ENCODE measurements around the gene BNC2.

GRCh38 chr9:16407617-16408016, 462.9 kb downstream of the BNC2 start:
- no peak for TF ChIP-seq POLR2A (IDR thresholded peaks at IDR 0.05; ENCODE audit: low read length)
- TF ChIP-seq GATA1 (IDR thresholded peaks at IDR 0.05; ENCODE audit: low read depth, low read length), result no peak
